ENCODE data around the gene NTRK3.

NTRK3 gene

GRCh38 chr15:88006146-88006545 lies 250.4 kb downstream of the NTRK3 start:
- H3K4me3 ChIP-seq (ENCODE audit: severe bottlenecking): no peak overlapping the region
- no peaks in the 10 kb centered on the region for H3K36me3 ChIP-seq (ENCODE audit: low read depth)
- no peak overlapping the region for H3K27ac ChIP-seq (ENCODE audit: poor library complexity, severe bottlenecking)
- no peaks in the 10 kb centered on the region for H3K9me3 ChIP-seq (ENCODE audit: severe bottlenecking)
- no peak for TF ChIP-seq CTCF (IDR thresholded peaks at IDR 0.05; ENCODE audit: poor library complexity, severe bottlenecking)
- no peak for ATAC-seq (ENCODE audit: low read depth)
- H3K27me3 ChIP-seq (ENCODE audit: insufficient read depth, poor library complexity, severe bottlenecking): peaks cover 16% of the 10 kb centered on the region
- no peaks in the 10 kb centered on the region for H3K4me1 ChIP-seq (ENCODE audit: insufficient read depth, poor library complexity, severe bottlenecking)
- DNase-seq (ENCODE audit: low spot score): no peak

- H3K27ac ChIP-seq (ENCODE audit: poor library complexity, severe bottlenecking): no peak overlapping the region
- TF ChIP-seq CTCF (IDR thresholded peaks at IDR 0.05; ENCODE audit: poor library complexity, severe bottlenecking): no peak
- ATAC-seq (ENCODE audit: low read depth): no peak
Observed at GRCh38 chr15:88004399-88004798, 252.1 kb downstream of the NTRK3 start.

GRCh38 chr15:88003541-88004327 lies 252.8 kb downstream of the NTRK3 start:
- H3K9me3 ChIP-seq (ENCODE audit: severe bottlenecking): no peaks in the 10 kb centered on the region
- H3K27ac ChIP-seq (ENCODE audit: poor library complexity, severe bottlenecking): no peak overlapping the region
- TF ChIP-seq CTCF (IDR thresholded peaks at IDR 0.05; ENCODE audit: poor library complexity, severe bottlenecking): peak; percentile 22
- peaks cover 5% of the 10 kb centered on the region for H3K27me3 ChIP-seq (ENCODE audit: insufficient read depth, poor library complexity, severe bottlenecking)
- no peaks in the 10 kb centered on the region for H3K4me1 ChIP-seq (ENCODE audit: insufficient read depth, poor library complexity, severe bottlenecking)
- ATAC-seq (ENCODE audit: low read depth): no peak
- no peaks in the 10 kb centered on the region for H3K36me3 ChIP-seq (ENCODE audit: low read depth)
- no peak overlapping the region for H3K4me3 ChIP-seq (ENCODE audit: severe bottlenecking)
- no peak for DNase-seq (ENCODE audit: low spot score)

More at GRCh38 chr15:88004399-88004798, 252.1 kb downstream of the NTRK3 start:
- no peaks in the 10 kb centered on the region for H3K36me3 ChIP-seq (ENCODE audit: low read depth)
- H3K4me1 ChIP-seq (ENCODE audit: insufficient read depth, poor library complexity, severe bottlenecking): no peaks in the 10 kb centered on the region
- H3K27me3 ChIP-seq (ENCODE audit: insufficient read depth, poor library complexity, severe bottlenecking): peaks cover 12% of the 10 kb centered on the region
- no peak for DNase-seq (ENCODE audit: low spot score)
- no peaks in the 10 kb centered on the region for H3K9me3 ChIP-seq (ENCODE audit: severe bottlenecking)
- H3K4me3 ChIP-seq (ENCODE audit: severe bottlenecking): no peak overlapping the region

- Histone ChIP-seq H3K36me3 (ENCODE audit: low read depth) (no peaks in the 10 kb centered on the region), H3K9me3 (ENCODE audit: severe bottlenecking) (no peaks in the 10 kb centered on the region), H3K27me3 (ENCODE audit: insufficient read depth, poor library complexity, severe bottlenecking) (peaks cover 4% of the 10 kb centered on the region), H3K4me3 (ENCODE audit: severe bottlenecking) (no peak overlapping the region), H3K27ac (ENCODE audit: poor library complexity, severe bottlenecking) (no peak overlapping the region), H3K4me1 (ENCODE audit: insufficient read depth, poor library complexity, severe bottlenecking) (no peaks in the 10 kb centered on the region)
- DNase-seq (ENCODE audit: low spot score) (no peak), ATAC-seq (ENCODE audit: low read depth) (no peak)
- TF ChIP-seq CTCF (IDR thresholded peaks at IDR 0.05; ENCODE audit: poor library complexity, severe bottlenecking): no peak
Observed at GRCh38 chr15:88002706-88003105, 253.8 kb downstream of the NTRK3 start.

GRCh38 chr15:87998630-87999029 lies 257.9 kb downstream of the NTRK3 start:
- H3K27me3 ChIP-seq (ENCODE audit: insufficient read depth, poor library complexity, severe bottlenecking): peaks cover 9% of the 10 kb centered on the region
- no peak overlapping the region for H3K27ac ChIP-seq (ENCODE audit: poor library complexity, severe bottlenecking)
- no peak for TF ChIP-seq CTCF (IDR thresholded peaks at IDR 0.05; ENCODE audit: poor library complexity, severe bottlenecking)
- no peaks in the 10 kb centered on the region for H3K4me1 ChIP-seq (ENCODE audit: insufficient read depth, poor library complexity, severe bottlenecking)
- no peaks in the 10 kb centered on the region for H3K9me3 ChIP-seq (ENCODE audit: severe bottlenecking)
- H3K36me3 ChIP-seq (ENCODE audit: low read depth): no peaks in the 10 kb centered on the region
- no peak overlapping the region for H3K4me3 ChIP-seq (ENCODE audit: severe bottlenecking)
- DNase-seq (ENCODE audit: low spot score): no peak
- no peak for ATAC-seq (ENCODE audit: low read depth)

Data from RWPE2 (cell line).